ENCODE data around the gene CADM2.

DNA sequence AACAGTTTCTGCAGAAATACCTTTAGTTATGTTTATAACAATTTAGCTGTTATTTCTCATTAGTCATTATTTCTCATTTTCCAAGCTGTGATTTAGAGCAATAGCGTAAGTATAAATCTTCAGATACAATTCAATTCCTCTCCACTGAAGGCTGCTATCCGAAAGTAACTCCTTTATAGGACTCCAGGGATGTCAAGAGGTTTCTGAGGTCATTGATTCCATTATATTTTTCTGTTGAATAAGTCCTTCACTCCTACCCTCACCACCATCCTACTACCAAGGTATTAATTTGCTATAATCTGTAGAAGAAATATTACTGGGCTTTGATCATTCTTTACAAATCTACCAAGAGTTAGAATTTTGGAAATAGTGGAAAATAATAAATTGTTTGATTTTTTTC lies 285.7 kb downstream of the CADM2 start:
- TF ChIP-seq POLR2AphosphoS5 (IDR thresholded peaks at IDR 0.05) (no peak), POLR2A (IDR thresholded peaks at IDR 0.05; ENCODE audit: low read depth) (no peak), EP300 (IDR thresholded peaks at IDR 0.05) (no peak)
- TF ChIP-seq, protein P1, sequence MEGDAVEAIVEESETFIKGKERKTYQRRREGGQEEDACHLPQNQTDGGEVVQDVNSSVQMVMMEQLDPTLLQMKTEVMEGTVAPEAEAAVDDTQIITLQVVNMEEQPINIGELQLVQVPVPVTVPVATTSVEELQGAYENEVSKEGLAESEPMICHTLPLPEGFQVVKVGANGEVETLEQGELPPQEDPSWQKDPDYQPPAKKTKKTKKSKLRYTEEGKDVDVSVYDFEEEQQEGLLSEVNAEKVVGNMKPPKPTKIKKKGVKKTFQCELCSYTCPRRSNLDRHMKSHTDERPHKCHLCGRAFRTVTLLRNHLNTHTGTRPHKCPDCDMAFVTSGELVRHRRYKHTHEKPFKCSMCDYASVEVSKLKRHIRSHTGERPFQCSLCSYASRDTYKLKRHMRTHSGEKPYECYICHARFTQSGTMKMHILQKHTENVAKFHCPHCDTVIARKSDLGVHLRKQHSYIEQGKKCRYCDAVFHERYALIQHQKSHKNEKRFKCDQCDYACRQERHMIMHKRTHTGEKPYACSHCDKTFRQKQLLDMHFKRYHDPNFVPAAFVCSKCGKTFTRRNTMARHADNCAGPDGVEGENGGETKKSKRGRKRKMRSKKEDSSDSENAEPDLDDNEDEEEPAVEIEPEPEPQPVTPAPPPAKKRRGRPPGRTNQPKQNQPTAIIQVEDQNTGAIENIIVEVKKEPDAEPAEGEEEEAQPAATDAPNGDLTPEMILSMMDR (IDR thresholded peaks at IDR 0.05) = no peak
